Ascending aorta (tissue), 2 donors: ENCODE data around the gene SFXN2. TPM values are rescaled to one million over a fixed set of nuclear protein-coding genes. Genes with fewer than 3 reads are reported as not detected.

ENCODE experiments used
- DNase-seq, 2 donors: peaks; one replicate each; pipeline ENCODE4 v3.0.0-alpha.2; 2019; ENCODE audit warnings: low spot score in 2 of 2
- H3K27ac ChIP-seq, 2 donors: fragments of 200-600 bp; sonication (generic); one replicate each; pipeline ENCODE4 v1.5.1; 2016 to 2017; ENCODE audit warnings: mild to moderate bottlenecking in 1 of 2
- H3K27me3 ChIP-seq: fragments of 200-600 bp; sonication (generic); one replicate; pipeline ENCODE4 v1.5.1; 2017
- H3K36me3 ChIP-seq, 2 donors: fragments of 200-600 bp; sonication (generic); one replicate each; pipeline ENCODE4 v1.5.1; 2016
- H3K4me1 ChIP-seq, 2 donors: fragments of 200-600 bp; sonication (generic); one replicate each; pipeline ENCODE4 v1.5.1; 2016 to 2017; ENCODE audit warnings: mild to moderate bottlenecking in 1 of 2
- H3K4me3 ChIP-seq, 2 donors: fragments of 200-600 bp; sonication (generic); one replicate each; pipeline ENCODE4 v1.5.1; 2016 to 2017; ENCODE audit warnings: mild to moderate bottlenecking in 1 of 2
- H3K9me3 ChIP-seq, 2 donors: fragments of 200-600 bp; sonication (generic); one replicate each; pipeline ENCODE4 v1.5.1; 2016
- intact Hi-C: fragments of 100-400 bp; cut with DNase I; formaldehyde crosslinking; loops from one replicate; pipeline ENCODE4 v1.15.1; 2023
- total RNA-seq: library from RNA; depleted of rRNA; stranded (reverse); fragments of >200 nt; gene quantifications from one replicate; pipeline ENCODE4 v1.1.0, GENCODE V29; 2016
- TF ChIP-seq, protein P1 (sequence below), 3 experiments: fragments of 200-600 bp in 2 of 3; fragments of 450-650 bp in 1 of 3; sonication (generic) in 2 of 3; IDR thresholded peaks; one replicate each; pipeline ENCODE4 v1.5.1; 2016 to 2019; ENCODE audit warnings: antibody characterized with exemption in 3 of 3, mild to moderate bottlenecking in 1 of 3, moderate library complexity in 1 of 3

Gene SFXN2
- total RNA-seq, 1 donor from 2014 or later = 2.1 TPM

DNA sequence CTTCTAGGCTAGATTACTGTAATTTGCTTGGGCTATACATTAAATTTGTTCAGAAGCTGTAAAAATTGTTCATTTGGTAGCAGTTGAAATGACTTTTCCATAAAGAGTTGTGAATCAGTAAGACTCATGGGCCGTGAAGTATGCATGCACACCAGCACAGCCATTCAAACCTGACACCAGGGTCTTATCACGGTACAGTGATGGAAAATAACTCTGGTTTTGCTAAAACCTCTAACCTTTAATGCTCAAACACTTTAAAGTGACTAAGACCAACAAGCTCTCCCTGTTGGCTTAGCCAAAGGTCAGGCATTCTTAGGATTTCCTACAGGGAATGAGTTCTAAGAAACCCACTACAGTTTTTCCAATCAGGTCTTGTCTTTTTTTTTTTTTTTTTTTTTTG is 11.7 kb upstream of the SFXN2 start:
- H3K9me3 ChIP-seq = no peaks in the 10 kb centered on the region
- DNase-seq = no peak
- TF ChIP-seq, protein P1, sequence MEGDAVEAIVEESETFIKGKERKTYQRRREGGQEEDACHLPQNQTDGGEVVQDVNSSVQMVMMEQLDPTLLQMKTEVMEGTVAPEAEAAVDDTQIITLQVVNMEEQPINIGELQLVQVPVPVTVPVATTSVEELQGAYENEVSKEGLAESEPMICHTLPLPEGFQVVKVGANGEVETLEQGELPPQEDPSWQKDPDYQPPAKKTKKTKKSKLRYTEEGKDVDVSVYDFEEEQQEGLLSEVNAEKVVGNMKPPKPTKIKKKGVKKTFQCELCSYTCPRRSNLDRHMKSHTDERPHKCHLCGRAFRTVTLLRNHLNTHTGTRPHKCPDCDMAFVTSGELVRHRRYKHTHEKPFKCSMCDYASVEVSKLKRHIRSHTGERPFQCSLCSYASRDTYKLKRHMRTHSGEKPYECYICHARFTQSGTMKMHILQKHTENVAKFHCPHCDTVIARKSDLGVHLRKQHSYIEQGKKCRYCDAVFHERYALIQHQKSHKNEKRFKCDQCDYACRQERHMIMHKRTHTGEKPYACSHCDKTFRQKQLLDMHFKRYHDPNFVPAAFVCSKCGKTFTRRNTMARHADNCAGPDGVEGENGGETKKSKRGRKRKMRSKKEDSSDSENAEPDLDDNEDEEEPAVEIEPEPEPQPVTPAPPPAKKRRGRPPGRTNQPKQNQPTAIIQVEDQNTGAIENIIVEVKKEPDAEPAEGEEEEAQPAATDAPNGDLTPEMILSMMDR (IDR thresholded peaks at IDR 0.05) = no peak
- H3K36me3 ChIP-seq = peaks cover 13 to 16% of the 10 kb centered on the region in 2 donors
- H3K27me3 ChIP-seq = no peaks in the 10 kb centered on the region
- no peaks in the 10 kb centered on the region for H3K4me1 ChIP-seq
- no peak overlapping the region for H3K4me3 ChIP-seq
- H3K27ac ChIP-seq = no peak overlapping the region
- intact Hi-C loops = no loop called here

DNA sequence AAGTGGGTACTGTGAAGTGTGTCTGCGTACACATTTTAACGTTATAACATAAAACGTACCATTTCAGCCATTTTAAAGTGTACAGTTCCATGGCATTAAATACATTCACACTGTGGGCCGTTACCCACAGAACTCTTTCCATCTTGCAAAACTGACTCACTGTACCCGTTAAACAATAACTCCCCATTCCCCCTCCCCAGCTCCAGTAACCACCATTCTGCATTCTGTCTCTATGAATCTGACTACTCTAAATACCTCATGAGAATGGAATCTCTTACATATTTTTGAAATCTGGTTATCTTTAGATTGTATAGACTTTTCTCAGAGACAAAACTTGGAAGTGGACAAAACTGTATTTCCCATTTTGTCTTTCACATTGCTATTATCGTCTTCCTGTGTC is 9.5 kb upstream of the SFXN2 start:
- Histone ChIP-seq H3K4me1 (no peaks in the 10 kb centered on the region), H3K36me3 (no peaks in the 10 kb centered on the region), H3K9me3 (no peaks in the 10 kb centered on the region), H3K4me3 (no peak overlapping the region), H3K27me3 (no peaks in the 10 kb centered on the region), H3K27ac (no peak overlapping the region)
- TF ChIP-seq, protein P1 (IDR thresholded peaks at IDR 0.05) = no peak
- no peak for DNase-seq
- intact Hi-C loops = no loop called here

DNA sequence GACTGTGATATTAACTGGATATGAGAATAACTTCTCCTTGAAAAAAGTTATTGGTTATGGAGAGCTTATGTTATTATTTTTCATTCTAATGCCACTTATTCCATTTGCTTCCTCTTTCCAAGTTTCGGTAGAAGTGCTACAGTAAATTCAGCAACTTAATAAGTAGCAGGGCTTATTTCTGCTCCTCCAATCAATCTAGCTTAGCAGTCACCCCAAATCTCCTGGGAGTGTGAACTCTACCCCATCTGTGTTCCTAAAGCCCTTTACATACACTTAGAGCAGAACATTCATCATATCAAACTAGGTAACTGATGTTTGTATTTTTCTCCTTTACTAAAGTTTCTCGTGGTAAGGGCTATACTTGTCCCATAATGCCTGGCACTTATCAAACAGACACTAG is 8.9 kb upstream of the SFXN2 start:
- Histone ChIP-seq H3K27ac (no peak overlapping the region), H3K4me3 (no peak overlapping the region), H3K9me3 (no peaks in the 10 kb centered on the region), H3K4me1 (no peaks in the 10 kb centered on the region), H3K27me3 (no peaks in the 10 kb centered on the region), H3K36me3 (no peaks in the 10 kb centered on the region)
- TF ChIP-seq, protein P1 (IDR thresholded peaks at IDR 0.05) = no peak
- intact Hi-C loops = no loop called here
- DNase-seq = no peak

DNA sequence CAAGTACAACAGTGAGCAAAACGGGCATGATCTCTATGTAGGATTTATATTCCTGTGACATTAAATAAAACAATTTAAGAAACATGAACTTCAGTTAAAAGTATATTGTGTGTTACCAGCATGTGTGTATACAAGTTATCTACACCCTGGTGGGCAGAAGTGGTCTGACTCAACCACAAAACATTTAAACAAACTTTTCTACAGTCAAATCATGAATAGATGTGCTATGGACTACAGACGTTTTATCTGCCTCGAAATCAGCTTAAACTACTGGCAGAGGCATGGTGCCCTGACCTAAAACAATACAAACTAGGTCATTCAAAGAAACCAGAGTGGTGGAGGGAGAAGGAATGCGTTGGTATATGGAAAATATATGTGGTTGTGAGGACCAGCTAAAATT is 3.8 kb upstream of the SFXN2 start:
- no peak overlapping the region for H3K4me3 ChIP-seq
- intact Hi-C loops = no loop called here
- H3K27me3 ChIP-seq = no peaks in the 10 kb centered on the region
- H3K9me3 ChIP-seq = no peaks in the 10 kb centered on the region
- DNase-seq = no peak
- TF ChIP-seq, protein P1 (IDR thresholded peaks at IDR 0.05) = no peak
- H3K27ac ChIP-seq = no peak overlapping the region
- H3K4me1 ChIP-seq = peaks cover 0 to 13% of the 10 kb centered on the region in 2 donors
- no peaks in the 10 kb centered on the region for H3K36me3 ChIP-seq

DNA sequence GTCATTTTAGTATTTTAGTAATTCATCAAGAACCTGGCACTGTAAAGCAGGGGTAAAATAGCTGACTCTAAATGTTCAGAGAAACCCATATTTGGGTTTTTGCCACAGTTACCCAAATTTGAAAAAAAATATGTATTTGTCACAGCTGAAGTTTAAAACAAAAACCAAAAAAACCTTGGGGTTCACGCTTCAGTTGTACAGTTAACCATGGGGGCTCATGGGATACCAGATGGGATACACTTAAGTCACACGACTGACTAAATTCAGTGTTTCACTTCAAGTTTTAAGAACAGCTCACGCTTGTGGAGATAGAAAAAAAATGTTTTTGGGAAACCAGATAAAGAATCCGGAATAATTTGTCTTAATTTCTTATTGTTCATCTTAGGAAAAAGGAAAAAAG is 2.3 kb upstream of the SFXN2 start:
- TF ChIP-seq, protein P1 (IDR thresholded peaks at IDR 0.05) = no peak
- Histone ChIP-seq H3K27me3 (no peaks in the 10 kb centered on the region), H3K27ac (no peak overlapping the region), H3K36me3 (no peaks in the 10 kb centered on the region), H3K4me3 (no peak overlapping the region), H3K4me1 (peaks cover 0 to 13% of the 10 kb centered on the region in 2 donors), H3K9me3 (no peaks in the 10 kb centered on the region)
- intact Hi-C loops = no loop called here
- DNase-seq = no peak
